WTC11 (cell line): ENCODE results near the gene PTPRT. TPM values are rescaled to one million over a fixed set of nuclear protein-coding genes. Genes with fewer than 3 reads are reported as not detected.

Source experiments
- ATAC-seq: fragments of 200-7000 bp; cut with Tn5 transposase; 2 replicates; pipeline ENCODE4 v1.10.0; 2021; ENCODE audit warnings: mild to moderate bottlenecking, moderate library complexity
- CTCF ChIA-PET: fragments of 300-600 bp; sonication (Branson Sonifier 250); formaldehyde crosslinking; loops from one replicate; lab custom pipeline; 2021; ENCODE audit warnings: antibody characterized with exemption; lab: Charles Lee
- POLR2A ChIA-PET: fragments of 350-600 bp; sonication (Branson Sonifier 250); formaldehyde crosslinking; loops from one replicate; lab custom pipeline; 2021; ENCODE audit warnings: antibody characterized with exemption; lab: Charles Lee
- DNase-seq: peaks from one replicate; pipeline ENCODE4 v3.0.0; 2021; ENCODE audit warnings: low spot score
- H3K27ac Mint-ChIP-seq: 2 replicates; pipeline ENCODE4 v1.8.0; 2021; ENCODE audit warnings: mixed read lengths
- H3K27me3 Mint-ChIP-seq: 2 replicates; pipeline ENCODE4 v1.8.0; 2021; ENCODE audit warnings: low read depth, mild to moderate bottlenecking, moderate library complexity, mixed read lengths
- H3K36me3 Mint-ChIP-seq: 2 replicates; pipeline ENCODE4 v1.8.0; 2021; ENCODE audit warnings: mixed read lengths
- H3K4me1 Mint-ChIP-seq: 2 replicates; pipeline ENCODE4 v1.8.0; 2022; ENCODE audit warnings: mixed read lengths
- H3K4me3 Mint-ChIP-seq: 2 replicates; pipeline ENCODE4 v1.8.0; 2021; ENCODE audit warnings: mild to moderate bottlenecking, moderate library complexity, mixed read lengths
- H3K9me3 Mint-ChIP-seq: 2 replicates; pipeline ENCODE4 v1.8.0; 2021; ENCODE audit warnings: mixed read lengths
- CBFB ChIP-seq: sonication (generic); formaldehyde crosslinking; IDR thresholded peaks from 2 replicates; pipeline ENCODE4 v1.8.1; 2022; ENCODE audit warnings: mild to moderate bottlenecking, low read depth, missing genetic modification reagents
- CREM ChIP-seq: sonication (generic); formaldehyde crosslinking; IDR thresholded peaks from 2 replicates; pipeline ENCODE4 v1.8.1; 2022; ENCODE audit warnings: mild to moderate bottlenecking, missing genetic modification reagents, moderate library complexity
- ETV6 ChIP-seq: sonication (generic); formaldehyde crosslinking; IDR thresholded peaks from 2 replicates; pipeline ENCODE4 v1.8.1; 2022; ENCODE audit warnings: mild to moderate bottlenecking, missing genetic modification reagents
- GABPB1 ChIP-seq: sonication (generic); formaldehyde crosslinking; IDR thresholded peaks from 2 replicates; pipeline ENCODE4 v1.8.1; 2023; ENCODE audit warnings: mild to moderate bottlenecking, missing genetic modification reagents
- JUN ChIP-seq: sonication (generic); formaldehyde crosslinking; IDR thresholded peaks from 2 replicates; pipeline ENCODE4 v1.8.0; 2023; ENCODE audit warnings: mild to moderate bottlenecking, missing genetic modification reagents
- MXD4 ChIP-seq: fragments of 250-450 bp; sonication (Bioruptor Pico); IDR thresholded peaks from 2 replicates; pipeline ENCODE4 v1.8.0; 2021; ENCODE audit warnings: mild to moderate bottlenecking, moderate library complexity, borderline replicate concordance
- NFYB ChIP-seq: sonication (generic); formaldehyde crosslinking; conservative IDR thresholded peaks from 2 replicates; pipeline ENCODE4 v1.8.0; 2022; ENCODE audit warnings: low read depth, missing genetic modification reagents
- OVOL2 ChIP-seq: fragments of 250-450 bp; sonication (Bioruptor Pico); IDR thresholded peaks from 2 replicates; pipeline ENCODE4 v1.9.0; 2021; ENCODE audit warnings: mild to moderate bottlenecking, borderline replicate concordance
- RELA ChIP-seq: sonication (generic); formaldehyde crosslinking; IDR thresholded peaks from 2 replicates; pipeline ENCODE4 v1.8.1; 2022; ENCODE audit warnings: missing genetic modification reagents, mild to moderate bottlenecking, borderline replicate concordance
- TCF7 ChIP-seq: sonication (generic); formaldehyde crosslinking; IDR thresholded peaks from 2 replicates; pipeline ENCODE4 v1.8.0; 2022; ENCODE audit warnings: mild to moderate bottlenecking, low read depth, missing genetic modification reagents, moderate library complexity
- ZNF423 ChIP-seq: fragments of 250-450 bp; sonication (Bioruptor Pico); IDR thresholded peaks from 2 replicates; pipeline ENCODE4 v2.1.2; 2022; ENCODE audit warnings: mild to moderate bottlenecking, moderate library complexity
- ZNF671 ChIP-seq: fragments of 250-450 bp; sonication (Bioruptor Pico); IDR thresholded peaks from 2 replicates; pipeline ENCODE4 v1.8.0; 2021; ENCODE audit warnings: mild to moderate bottlenecking
- total RNA-seq: library from RNA; stranded (reverse); gene quantifications from 3 replicates; pipeline ENCODE4 v1.2.3, GENCODE V29; 2021
- TF ChIP-seq, protein P1 (sequence below): fragments of 250-450 bp; sonication (Bioruptor Pico); conservative IDR thresholded peaks from 2 replicates; pipeline ENCODE4 v1.9.0; 2021; ENCODE audit warnings: mild to moderate bottlenecking
- TF ChIP-seq, protein P2 (sequence below): sonication (generic); formaldehyde crosslinking; IDR thresholded peaks from 2 replicates; pipeline ENCODE4 v1.8.0; 2023; ENCODE audit warnings: missing genetic modification reagents, mild to moderate bottlenecking, borderline replicate concordance
- TF ChIP-seq, protein P3 (sequence below): sonication (generic); formaldehyde crosslinking; IDR thresholded peaks from 2 replicates; pipeline ENCODE4 v1.8.1; 2022; ENCODE audit warnings: low read depth, missing genetic modification reagents, borderline replicate concordance
- TF ChIP-seq, protein P4 (sequence below): fragments of 250-450 bp; sonication (Bioruptor Pico); IDR thresholded peaks from 2 replicates; pipeline ENCODE4 v2.1.2; 2022; ENCODE audit warnings: mild to moderate bottlenecking, moderate library complexity
- TF ChIP-seq, protein P5 (sequence below): sonication (generic); formaldehyde crosslinking; IDR thresholded peaks from 2 replicates; pipeline ENCODE4 v1.8.0; 2022; ENCODE audit warnings: mild to moderate bottlenecking, missing genetic modification reagents
- TF ChIP-seq, protein P6 (sequence below): fragments of 250-450 bp; sonication (Bioruptor Pico); IDR thresholded peaks from 2 replicates; pipeline ENCODE4 v1.9.0; 2021; ENCODE audit warnings: mild to moderate bottlenecking
- TF ChIP-seq, protein P7 (sequence below): sonication (generic); formaldehyde crosslinking; IDR thresholded peaks from 2 replicates; pipeline ENCODE4 v1.8.1; 2022; ENCODE audit warnings: low read depth, mild to moderate bottlenecking, moderate library complexity, missing genetic modification reagents, borderline replicate concordance
- TF ChIP-seq, protein P8 (sequence below): sonication (generic); formaldehyde crosslinking; IDR thresholded peaks from 2 replicates; pipeline ENCODE4 v1.8.0; 2023; ENCODE audit warnings: missing genetic modification reagents

The PTPRT gene
- total RNA-seq, 1 experiment from 2014 or later, result 1.1 TPM

DNA sequence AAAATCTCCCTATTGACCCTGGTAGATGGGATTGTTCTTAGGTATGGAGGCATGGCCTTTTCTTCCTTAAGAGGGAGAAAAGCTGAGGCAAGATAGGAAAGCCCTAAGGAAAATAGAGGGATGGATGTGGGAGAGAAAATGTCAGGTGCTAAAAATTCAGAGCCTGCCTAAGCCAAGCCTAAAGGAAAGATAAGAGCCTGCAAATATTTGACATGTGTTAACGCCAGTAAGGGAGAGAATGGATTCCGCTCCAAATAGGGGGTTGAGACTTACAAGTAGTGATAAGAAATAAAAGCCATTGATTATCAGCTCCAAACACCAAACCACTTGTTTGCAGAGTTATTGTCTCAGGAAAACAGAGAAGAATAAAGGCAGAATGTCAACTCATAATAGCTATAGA, 533.6 kb downstream of the PTPRT start:
- DNase-seq (no peak), ATAC-seq (no peak)
- Mint-ChIP-seq H3K36me3 (no peaks in the 10 kb centered on the region), H3K27ac (no peak overlapping the region), H3K4me1 (no peaks in the 10 kb centered on the region), H3K27me3 (no peaks in the 10 kb centered on the region; the same call in 1 of the 2 replicates), H3K4me3 (no peak overlapping the region), H3K9me3 (0 out of 2 replicates have a peak, but pooled peaks cover 6% of the 10 kb centered on the region)
- CTCF ChIA-PET, result no interaction called here
- POLR2A ChIA-PET, result no interaction called here
- no peak for TF ChIP-seq JUN (CRISPR knock-in tag)
- TF ChIP-seq CREM (CRISPR knock-in tag), result no peak
- TF ChIP-seq MXD4, result no peak
- TF ChIP-seq, protein P1, sequence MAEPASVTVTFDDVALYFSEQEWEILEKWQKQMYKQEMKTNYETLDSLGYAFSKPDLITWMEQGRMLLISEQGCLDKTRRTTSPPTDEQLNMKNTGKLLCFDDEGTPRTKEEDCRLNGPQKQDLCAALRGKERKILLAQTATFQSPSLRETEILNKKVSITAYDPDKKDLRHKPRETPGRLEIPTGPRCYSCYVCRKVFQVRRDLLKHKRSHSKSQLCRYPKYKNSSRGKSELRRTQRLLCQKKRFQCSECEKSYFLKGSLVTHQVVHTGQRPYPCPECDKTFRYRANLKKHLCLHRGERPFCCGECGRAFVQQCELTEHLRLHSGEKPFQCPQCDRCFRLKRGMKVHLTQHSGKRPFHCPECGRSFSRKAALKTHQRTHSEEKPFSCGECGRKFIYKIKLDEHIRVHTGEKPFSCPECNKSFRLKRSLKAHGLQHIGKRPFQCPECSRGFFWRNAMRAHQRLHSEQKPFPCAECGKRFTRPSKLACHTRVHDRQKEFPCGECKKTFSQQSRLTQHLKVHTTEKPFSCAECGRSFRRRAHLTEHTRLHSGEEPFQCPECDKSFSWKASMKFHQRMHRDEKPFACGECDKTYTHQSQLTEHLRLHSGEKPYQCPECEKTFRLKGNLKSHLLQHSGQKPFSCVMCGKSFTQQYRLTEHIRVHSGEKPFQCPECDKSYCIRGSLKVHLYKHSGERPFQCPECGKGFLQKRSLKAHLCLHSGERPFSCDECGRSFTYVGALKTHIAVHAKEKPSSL (CRISPR knock-in tag), result no peak
- TF ChIP-seq ZNF671 (CRISPR knock-in tag), result no peak
- TF ChIP-seq, protein P2, sequence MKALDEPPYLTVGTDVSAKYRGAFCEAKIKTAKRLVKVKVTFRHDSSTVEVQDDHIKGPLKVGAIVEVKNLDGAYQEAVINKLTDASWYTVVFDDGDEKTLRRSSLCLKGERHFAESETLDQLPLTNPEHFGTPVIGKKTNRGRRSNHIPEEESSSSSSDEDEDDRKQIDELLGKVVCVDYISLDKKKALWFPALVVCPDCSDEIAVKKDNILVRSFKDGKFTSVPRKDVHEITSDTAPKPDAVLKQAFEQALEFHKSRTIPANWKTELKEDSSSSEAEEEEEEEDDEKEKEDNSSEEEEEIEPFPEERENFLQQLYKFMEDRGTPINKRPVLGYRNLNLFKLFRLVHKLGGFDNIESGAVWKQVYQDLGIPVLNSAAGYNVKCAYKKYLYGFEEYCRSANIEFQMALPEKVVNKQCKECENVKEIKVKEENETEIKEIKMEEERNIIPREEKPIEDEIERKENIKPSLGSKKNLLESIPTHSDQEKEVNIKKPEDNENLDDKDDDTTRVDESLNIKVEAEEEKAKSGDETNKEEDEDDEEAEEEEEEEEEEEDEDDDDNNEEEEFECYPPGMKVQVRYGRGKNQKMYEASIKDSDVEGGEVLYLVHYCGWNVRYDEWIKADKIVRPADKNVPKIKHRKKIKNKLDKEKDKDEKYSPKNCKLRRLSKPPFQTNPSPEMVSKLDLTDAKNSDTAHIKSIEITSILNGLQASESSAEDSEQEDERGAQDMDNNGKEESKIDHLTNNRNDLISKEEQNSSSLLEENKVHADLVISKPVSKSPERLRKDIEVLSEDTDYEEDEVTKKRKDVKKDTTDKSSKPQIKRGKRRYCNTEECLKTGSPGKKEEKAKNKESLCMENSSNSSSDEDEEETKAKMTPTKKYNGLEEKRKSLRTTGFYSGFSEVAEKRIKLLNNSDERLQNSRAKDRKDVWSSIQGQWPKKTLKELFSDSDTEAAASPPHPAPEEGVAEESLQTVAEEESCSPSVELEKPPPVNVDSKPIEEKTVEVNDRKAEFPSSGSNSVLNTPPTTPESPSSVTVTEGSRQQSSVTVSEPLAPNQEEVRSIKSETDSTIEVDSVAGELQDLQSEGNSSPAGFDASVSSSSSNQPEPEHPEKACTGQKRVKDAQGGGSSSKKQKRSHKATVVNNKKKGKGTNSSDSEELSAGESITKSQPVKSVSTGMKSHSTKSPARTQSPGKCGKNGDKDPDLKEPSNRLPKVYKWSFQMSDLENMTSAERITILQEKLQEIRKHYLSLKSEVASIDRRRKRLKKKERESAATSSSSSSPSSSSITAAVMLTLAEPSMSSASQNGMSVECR (CRISPR knock-in tag), result no peak
- TF ChIP-seq ETV6 (CRISPR knock-in tag), result no peak
- TF ChIP-seq, protein P3, sequence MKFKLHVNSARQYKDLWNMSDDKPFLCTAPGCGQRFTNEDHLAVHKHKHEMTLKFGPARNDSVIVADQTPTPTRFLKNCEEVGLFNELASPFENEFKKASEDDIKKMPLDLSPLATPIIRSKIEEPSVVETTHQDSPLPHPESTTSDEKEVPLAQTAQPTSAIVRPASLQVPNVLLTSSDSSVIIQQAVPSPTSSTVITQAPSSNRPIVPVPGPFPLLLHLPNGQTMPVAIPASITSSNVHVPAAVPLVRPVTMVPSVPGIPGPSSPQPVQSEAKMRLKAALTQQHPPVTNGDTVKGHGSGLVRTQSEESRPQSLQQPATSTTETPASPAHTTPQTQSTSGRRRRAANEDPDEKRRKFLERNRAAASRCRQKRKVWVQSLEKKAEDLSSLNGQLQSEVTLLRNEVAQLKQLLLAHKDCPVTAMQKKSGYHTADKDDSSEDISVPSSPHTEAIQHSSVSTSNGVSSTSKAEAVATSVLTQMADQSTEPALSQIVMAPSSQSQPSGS (CRISPR knock-in tag), result no peak
- TF ChIP-seq, protein P4, sequence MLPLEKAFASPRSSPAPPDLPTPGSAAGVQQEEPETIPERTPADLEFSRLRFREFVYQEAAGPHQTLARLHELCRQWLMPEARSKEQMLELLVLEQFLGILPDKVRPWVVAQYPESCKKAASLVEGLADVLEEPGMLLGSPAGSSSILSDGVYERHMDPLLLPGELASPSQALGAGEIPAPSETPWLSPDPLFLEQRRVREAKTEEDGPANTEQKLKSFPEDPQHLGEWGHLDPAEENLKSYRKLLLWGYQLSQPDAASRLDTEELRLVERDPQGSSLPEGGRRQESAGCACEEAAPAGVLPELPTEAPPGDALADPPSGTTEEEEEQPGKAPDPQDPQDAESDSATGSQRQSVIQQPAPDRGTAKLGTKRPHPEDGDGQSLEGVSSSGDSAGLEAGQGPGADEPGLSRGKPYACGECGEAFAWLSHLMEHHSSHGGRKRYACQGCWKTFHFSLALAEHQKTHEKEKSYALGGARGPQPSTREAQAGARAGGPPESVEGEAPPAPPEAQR (CRISPR knock-in tag), result no peak
- TF ChIP-seq, protein P5, sequence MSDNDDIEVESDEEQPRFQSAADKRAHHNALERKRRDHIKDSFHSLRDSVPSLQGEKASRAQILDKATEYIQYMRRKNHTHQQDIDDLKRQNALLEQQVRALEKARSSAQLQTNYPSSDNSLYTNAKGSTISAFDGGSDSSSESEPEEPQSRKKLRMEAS (CRISPR knock-in tag), result no peak
- TF ChIP-seq CBFB (CRISPR knock-in tag), result no peak
- TF ChIP-seq, protein P6, sequence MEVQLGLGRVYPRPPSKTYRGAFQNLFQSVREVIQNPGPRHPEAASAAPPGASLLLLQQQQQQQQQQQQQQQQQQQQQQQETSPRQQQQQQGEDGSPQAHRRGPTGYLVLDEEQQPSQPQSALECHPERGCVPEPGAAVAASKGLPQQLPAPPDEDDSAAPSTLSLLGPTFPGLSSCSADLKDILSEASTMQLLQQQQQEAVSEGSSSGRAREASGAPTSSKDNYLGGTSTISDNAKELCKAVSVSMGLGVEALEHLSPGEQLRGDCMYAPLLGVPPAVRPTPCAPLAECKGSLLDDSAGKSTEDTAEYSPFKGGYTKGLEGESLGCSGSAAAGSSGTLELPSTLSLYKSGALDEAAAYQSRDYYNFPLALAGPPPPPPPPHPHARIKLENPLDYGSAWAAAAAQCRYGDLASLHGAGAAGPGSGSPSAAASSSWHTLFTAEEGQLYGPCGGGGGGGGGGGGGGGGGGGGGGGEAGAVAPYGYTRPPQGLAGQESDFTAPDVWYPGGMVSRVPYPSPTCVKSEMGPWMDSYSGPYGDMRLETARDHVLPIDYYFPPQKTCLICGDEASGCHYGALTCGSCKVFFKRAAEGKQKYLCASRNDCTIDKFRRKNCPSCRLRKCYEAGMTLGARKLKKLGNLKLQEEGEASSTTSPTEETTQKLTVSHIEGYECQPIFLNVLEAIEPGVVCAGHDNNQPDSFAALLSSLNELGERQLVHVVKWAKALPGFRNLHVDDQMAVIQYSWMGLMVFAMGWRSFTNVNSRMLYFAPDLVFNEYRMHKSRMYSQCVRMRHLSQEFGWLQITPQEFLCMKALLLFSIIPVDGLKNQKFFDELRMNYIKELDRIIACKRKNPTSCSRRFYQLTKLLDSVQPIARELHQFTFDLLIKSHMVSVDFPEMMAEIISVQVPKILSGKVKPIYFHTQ (CRISPR knock-in tag), result no peak

DNA sequence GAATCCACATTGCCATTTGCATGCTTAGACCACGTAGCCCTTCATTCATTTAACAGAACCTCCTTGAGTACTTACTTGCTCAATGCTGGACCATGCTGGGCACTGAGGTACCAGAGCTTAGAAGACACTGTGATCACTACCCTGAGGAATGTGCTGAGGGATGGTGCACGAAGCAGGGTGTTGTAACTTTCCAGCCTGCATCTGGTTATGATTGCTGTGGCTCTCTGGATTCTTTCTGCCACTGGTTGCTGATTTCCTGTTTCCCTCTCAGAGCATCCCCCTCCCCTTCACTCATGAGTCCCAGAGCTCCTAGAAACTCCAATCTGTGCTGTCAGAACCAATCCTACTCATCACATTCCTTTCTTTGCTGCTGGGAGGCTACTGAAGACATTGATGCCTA, 537.4 kb downstream of the PTPRT start:
- POLR2A ChIA-PET, result no interaction called here
- ATAC-seq, result no peak
- Mint-ChIP-seq H3K9me3 (0 out of 2 replicates have a peak, but pooled peaks cover 8% of the 10 kb centered on the region), H3K4me3 (no peak overlapping the region), H3K36me3 (peaks cover 2% of the 10 kb centered on the region; the same call in 1 of the 2 replicates), H3K27me3 (no peaks in the 10 kb centered on the region; the same call in none of the 2 replicates), H3K27ac (no peak overlapping the region), H3K4me1 (peaks cover 14% of the 10 kb centered on the region)
- TF ChIP-seq TCF7 (no peak), OVOL2 (CRISPR knock-in tag) (no peak), ZNF423 (CRISPR knock-in tag) (no peak), GABPB1 (no peak), NFYB (CRISPR knock-in tag) (no peak), RELA (no peak)
- TF ChIP-seq, protein P7, sequence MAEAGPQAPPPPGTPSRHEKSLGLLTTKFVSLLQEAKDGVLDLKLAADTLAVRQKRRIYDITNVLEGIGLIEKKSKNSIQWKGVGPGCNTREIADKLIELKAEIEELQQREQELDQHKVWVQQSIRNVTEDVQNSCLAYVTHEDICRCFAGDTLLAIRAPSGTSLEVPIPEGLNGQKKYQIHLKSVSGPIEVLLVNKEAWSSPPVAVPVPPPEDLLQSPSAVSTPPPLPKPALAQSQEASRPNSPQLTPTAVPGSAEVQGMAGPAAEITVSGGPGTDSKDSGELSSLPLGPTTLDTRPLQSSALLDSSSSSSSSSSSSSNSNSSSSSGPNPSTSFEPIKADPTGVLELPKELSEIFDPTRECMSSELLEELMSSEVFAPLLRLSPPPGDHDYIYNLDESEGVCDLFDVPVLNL, result no peak
- TF ChIP-seq, protein P8, sequence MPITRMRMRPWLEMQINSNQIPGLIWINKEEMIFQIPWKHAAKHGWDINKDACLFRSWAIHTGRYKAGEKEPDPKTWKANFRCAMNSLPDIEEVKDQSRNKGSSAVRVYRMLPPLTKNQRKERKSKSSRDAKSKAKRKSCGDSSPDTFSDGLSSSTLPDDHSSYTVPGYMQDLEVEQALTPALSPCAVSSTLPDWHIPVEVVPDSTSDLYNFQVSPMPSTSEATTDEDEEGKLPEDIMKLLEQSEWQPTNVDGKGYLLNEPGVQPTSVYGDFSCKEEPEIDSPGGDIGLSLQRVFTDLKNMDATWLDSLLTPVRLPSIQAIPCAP (CRISPR knock-in tag), result no peak
- CTCF ChIA-PET, result interaction anchor here (0.5 kb wide), 1 partner anchor 758 kb away, joined by 4 read pairs; no protein-coding TSS in a partner anchor
- no peak for DNase-seq
